K562 (cell line): ENCODE data around the gene ZGLP1. TPM values are rescaled to one million over a fixed set of nuclear protein-coding genes. Genes with fewer than 3 reads are reported as not detected.

Experiments used
- CC2D1A ChIP-seq: fragments of 450-650 bp; IDR thresholded peaks from 2 replicates; pipeline ENCODE4 v1.6.1; 2017; ENCODE audit warnings: mild to moderate bottlenecking
- HMG20A ChIP-seq: fragments of 450-650 bp; formaldehyde crosslinking; conservative IDR thresholded peaks from 2 replicates; pipeline ENCODE4 v1.4.0; 2020; ENCODE audit warnings: mild to moderate bottlenecking, mixed read lengths
- HMG20B ChIP-seq: fragments of 250-450 bp; sonication (Bioruptor Pico); IDR thresholded peaks from 2 replicates; pipeline ENCODE4 v1.5.0; 2021; ENCODE audit warnings: mild to moderate bottlenecking
- IRF2 ChIP-seq: sonication (generic); formaldehyde crosslinking; IDR thresholded peaks from 2 replicates; pipeline ENCODE4 v1.8.1; 2022; ENCODE audit warnings: mild to moderate bottlenecking, missing genetic modification reagents
- KLF10 ChIP-seq: fragments of 250-450 bp; sonication (Bioruptor Pico); IDR thresholded peaks from 2 replicates; pipeline ENCODE4 v1.6.1; 2021; ENCODE audit warnings: matching md5 sums
- KLF13 ChIP-seq: fragments of 450-650 bp; IDR thresholded peaks from 2 replicates; pipeline ENCODE4 v1.6.1; 2016; ENCODE audit warnings: missing genetic modification characterization, low read depth, mild to moderate bottlenecking, missing compliant biosample characterization, moderate library complexity, borderline replicate concordance
- L3MBTL2 ChIP-seq: fragments of 450-650 bp; IDR thresholded peaks from 2 replicates; pipeline ENCODE4 v1.6.1; 2016; ENCODE audit warnings: mild to moderate bottlenecking, moderate library complexity
- MAFK ChIP-seq: IDR thresholded peaks from 2 replicates; pipeline ENCODE4 v1.6.1; 2011; ENCODE audit warnings: low read length, improper control_type of control experiment
- MEF2A ChIP-seq: IDR thresholded peaks from 2 replicates; pipeline ENCODE4 v1.6.1; 2011; ENCODE audit warnings: low read depth, mild to moderate bottlenecking, low read length, moderate library complexity; ENCODE audit not compliant: control insufficient read depth
- PHB ChIP-seq: fragments of 250-450 bp; sonication (Bioruptor Pico); IDR thresholded peaks from 2 replicates; pipeline ENCODE4 v1.5.0; 2021
- PTRF ChIP-seq: fragments of 450-650 bp; IDR thresholded peaks from 2 replicates; pipeline ENCODE4 v1.6.1; 2016; ENCODE audit warnings: mild to moderate bottlenecking, missing genetic modification characterization, missing compliant biosample characterization
- RREB1 ChIP-seq: fragments of 250-450 bp; sonication (Bioruptor Pico); IDR thresholded peaks from 2 replicates; pipeline ENCODE4 v1.4.0; 2020
- SIN3B ChIP-seq: fragments of 450-650 bp; IDR thresholded peaks from 2 replicates; pipeline ENCODE4 v1.6.1; 2017; ENCODE audit warnings: low read depth, mild to moderate bottlenecking, moderate library complexity
- ZBTB17 ChIP-seq: fragments of 450-650 bp; formaldehyde crosslinking; IDR thresholded peaks from 2 replicates; pipeline ENCODE4 v1.4.0; 2020; ENCODE audit warnings: mild to moderate bottlenecking
- ZNF232 ChIP-seq: sonication (generic); formaldehyde crosslinking; IDR thresholded peaks from 2 replicates; pipeline ENCODE4 v1.8.0; 2022; ENCODE audit warnings: mild to moderate bottlenecking, missing genetic modification reagents
- ZNF3 ChIP-seq: fragments of 250-450 bp; sonication (Bioruptor Pico); IDR thresholded peaks from 2 replicates; pipeline ENCODE4 v1.5.0; 2021; ENCODE audit warnings: mild to moderate bottlenecking, moderate library complexity
- ZNF584 ChIP-seq: fragments of 200-800 bp; sonication (Bioruptor generic); IDR thresholded peaks from 2 replicates; pipeline ENCODE4 v1.6.1; 2016; ENCODE audit warnings: low read depth, mild to moderate bottlenecking, missing genetic modification characterization, missing compliant biosample characterization
- ZNF740 ChIP-seq, 3 experiments: fragments of 200-800 bp in 1 of 3; sonication (Bioruptor generic) in 1 of 3; sonication (generic) in 1 of 3; formaldehyde crosslinking in 1 of 3; IDR thresholded peaks; 2 replicates each; pipeline versions ENCODE4 v1.6.1 to v1.8.0; 2016 to 2022; ENCODE audit warnings: mild to moderate bottlenecking in 2 of 3, missing compliant biosample characterization in 2 of 3, missing genetic modification characterization in 2 of 3, missing genetic modification reagents in 1 of 3
- polyA plus RNA-seq, 8 experiments: library from polyadenylated mRNA; depleted of rRNA in 4 of 8; stranded (reverse) in 5 of 8; unstranded in 3 of 8; fragments of >200 nt; fragmentation: Nextera tagmentation in 2 of 8; fragmentation: Illumina TruSeq in 1 of 8; extraction: Ambion mirVana in 2 of 8; extraction: Trizol in 1 of 8; gene quantifications; 2 replicates each; pipeline versions ENCODE4 v1.2.1 to v1.2.3, GENCODE V29; 2011 to 2014; ENCODE audit warnings: inconsistent platforms in 1 of 8, missing spikeins in 1 of 8
- total RNA-seq, 7 experiments: library from RNA; depleted of rRNA in 6 of 7; stranded (reverse); fragments of >200 nt in 6 of 7; fragmentation: Illumina TruSeq in 2 of 7; extraction: Trizol in 2 of 7; gene quantifications; 2 replicates each; pipeline versions ENCODE4 v1.2.1 to v1.2.3, GENCODE V29; 2011 to 2021; ENCODE audit warnings: low replicate concordance in 1 of 7
- TF ChIP-seq, protein P1 (sequence below): sonication (generic); formaldehyde crosslinking; IDR thresholded peaks from 2 replicates; pipeline ENCODE4 v1.8.0; 2023; ENCODE audit warnings: mild to moderate bottlenecking, missing genetic modification reagents
- TF ChIP-seq, protein P2 (sequence below): sonication (generic); formaldehyde crosslinking; IDR thresholded peaks from 2 replicates; pipeline ENCODE4 v1.8.0; 2022; ENCODE audit warnings: mild to moderate bottlenecking, missing genetic modification reagents

ZGLP1 gene
- total and polyA plus RNA-seq, 9 of the 15 experiments (the other 6 are each of a cell fraction or from before 2014, with no cell fraction given): 0.24 to 4.5 (median 2.2) TPM

GRCh38 chr19:10270616-10271394 is 38.8 kb downstream of the ZGLP1 start, which contains the start of gene ICAM1 (continued):
- TF ChIP-seq ZNF3 (no peak), MEF2A (peak; percentile 36; the same call in 1 of the 2 replicates), PTRF (tag) (no peak), ZBTB17 (CRISPR knock-in tag) (no peak), PHB (CRISPR knock-in tag) (no peak), KLF13 (peak; percentile 37; the same call in 1 of the 2 replicates), CC2D1A (no peak), IRF2 (CRISPR knock-in tag) (no peak), RREB1 (CRISPR knock-in tag) (no peak), HMG20A (CRISPR knock-in tag) (no peak), SIN3B (no peak), ZNF584 (CRISPR knock-in tag) (no peak), HMG20B (CRISPR knock-in tag) (peak; percentile 81; the same call in 1 of the 2 replicates), ZNF232 (CRISPR knock-in tag) (no peak), KLF10 (CRISPR knock-in tag) (no peak), ZNF740 (CRISPR knock-in tag; IDR thresholded peaks at IDR 0.05) (no peak), ZNF740 (tag; IDR thresholded peaks at IDR 0.05) (no peak), L3MBTL2 (peak; percentile 99), MAFK (no peak)
- TF ChIP-seq, protein P1, sequence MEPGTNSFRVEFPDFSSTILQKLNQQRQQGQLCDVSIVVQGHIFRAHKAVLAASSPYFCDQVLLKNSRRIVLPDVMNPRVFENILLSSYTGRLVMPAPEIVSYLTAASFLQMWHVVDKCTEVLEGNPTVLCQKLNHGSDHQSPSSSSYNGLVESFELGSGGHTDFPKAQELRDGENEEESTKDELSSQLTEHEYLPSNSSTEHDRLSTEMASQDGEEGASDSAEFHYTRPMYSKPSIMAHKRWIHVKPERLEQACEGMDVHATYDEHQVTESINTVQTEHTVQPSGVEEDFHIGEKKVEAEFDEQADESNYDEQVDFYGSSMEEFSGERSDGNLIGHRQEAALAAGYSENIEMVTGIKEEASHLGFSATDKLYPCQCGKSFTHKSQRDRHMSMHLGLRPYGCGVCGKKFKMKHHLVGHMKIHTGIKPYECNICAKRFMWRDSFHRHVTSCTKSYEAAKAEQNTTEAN: no peak
- TF ChIP-seq, protein P2, sequence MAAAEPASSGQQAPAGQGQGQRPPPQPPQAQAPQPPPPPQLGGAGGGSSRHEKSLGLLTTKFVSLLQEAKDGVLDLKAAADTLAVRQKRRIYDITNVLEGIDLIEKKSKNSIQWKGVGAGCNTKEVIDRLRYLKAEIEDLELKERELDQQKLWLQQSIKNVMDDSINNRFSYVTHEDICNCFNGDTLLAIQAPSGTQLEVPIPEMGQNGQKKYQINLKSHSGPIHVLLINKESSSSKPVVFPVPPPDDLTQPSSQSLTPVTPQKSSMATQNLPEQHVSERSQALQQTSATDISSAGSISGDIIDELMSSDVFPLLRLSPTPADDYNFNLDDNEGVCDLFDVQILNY: no peak
